Left lung (tissue), 10 donors: ENCODE results near the gene MED27. TPM values are rescaled to one million over a fixed set of nuclear protein-coding genes. Genes with fewer than 3 reads are reported as not detected.

Experiments
- ATAC-seq: fragments of 200-7000 bp; cut with Tn5 transposase; one replicate; pipeline ENCODE4 v1.9.1; 2020; ENCODE audit warnings: moderate library complexity
- DNase-seq, 4 donors: peaks; one replicate each; pipeline ENCODE4 v3.0.0-alpha.2; 2013 to 2020
- H3K27ac ChIP-seq, 2 donors: fragments of 200-600 bp; sonication (generic) in 1 of 2; one replicate each; pipeline versions ENCODE4 v1.5.0 to v1.8.0; 2020 to 2021
- H3K27me3 ChIP-seq, 2 donors: fragments of 200-600 bp; sonication (generic) in 1 of 2; one replicate each; pipeline versions ENCODE4 v1.5.0 to v1.8.0; 2020 to 2021
- H3K36me3 ChIP-seq, 2 donors: fragments of 200-600 bp; sonication (generic) in 1 of 2; one replicate each; pipeline versions ENCODE4 v1.5.0 to v1.8.0; 2020 to 2021
- H3K4me1 ChIP-seq, 2 donors: fragments of 200-600 bp; one replicate each; pipeline ENCODE4 v1.8.0; 2021
- H3K4me3 ChIP-seq, 2 donors: fragments of 200-600 bp; sonication (generic) in 1 of 2; one replicate each; pipeline versions ENCODE4 v1.5.0 to v1.8.0; 2020 to 2021; ENCODE audit warnings: mild to moderate bottlenecking in 1 of 2
- H3K9me3 ChIP-seq, 2 donors: fragments of 200-600 bp; sonication (generic) in 1 of 2; one replicate each; pipeline versions ENCODE4 v1.5.0 to v1.8.0; 2020 to 2021
- intact Hi-C, 2 donors: fragments of 100-400 bp; cut with DNase I; formaldehyde crosslinking; loops; one replicate each; pipeline versions ENCODE4 v1.11.2 to v1.14.2; 2022
- polyA plus RNA-seq, 6 donors: library from polyadenylated mRNA; unstranded; fragments of 120-200 nt; gene quantifications; one replicate each; pipeline ENCODE4 v1.2.1, GENCODE V29; 2013; ENCODE audit not compliant: insufficient read length in 6 of 6
- total RNA-seq, 2 donors: library from RNA; stranded (reverse); fragmentation: NEBNext Ultra II Directional; extraction: Animal tissue kit (Norgen Biotek cat#: 25700); gene quantifications; one replicate each; pipeline ENCODE4 v1.2.1, GENCODE V29; 2021
- TF ChIP-seq, protein P1 (sequence below), 2 donors: fragments of 200-600 bp; sonication (generic) in 1 of 2; IDR thresholded peaks; one replicate each; pipeline versions ENCODE4 v1.5.0 to v1.8.0; 2021; ENCODE audit warnings: antibody characterized with exemption in 2 of 2
- donor health status: DM: no; HTN: yes; CAD: no.
- donor health status: DM: no; HTN: no; CAD: no.

MED27 gene
- total and polyA plus RNA-seq, 8 donors, result 12.5 to 18.6 (median 16.7) TPM

GRCh38 chr9:132078699-132079356 is 839 bp downstream of the MED27 start:
- peaks cover 14 to 28% of the 10 kb centered on the region in 2 donors for H3K4me1 ChIP-seq
- peak overlapping the region in 1 of 2 donors; percentile 61 for H3K27ac ChIP-seq
- DNase-seq, result no peak
- ATAC-seq, result peak; percentile 40
- H3K9me3 ChIP-seq, result no peaks in the 10 kb centered on the region
- TF ChIP-seq, protein P1, sequence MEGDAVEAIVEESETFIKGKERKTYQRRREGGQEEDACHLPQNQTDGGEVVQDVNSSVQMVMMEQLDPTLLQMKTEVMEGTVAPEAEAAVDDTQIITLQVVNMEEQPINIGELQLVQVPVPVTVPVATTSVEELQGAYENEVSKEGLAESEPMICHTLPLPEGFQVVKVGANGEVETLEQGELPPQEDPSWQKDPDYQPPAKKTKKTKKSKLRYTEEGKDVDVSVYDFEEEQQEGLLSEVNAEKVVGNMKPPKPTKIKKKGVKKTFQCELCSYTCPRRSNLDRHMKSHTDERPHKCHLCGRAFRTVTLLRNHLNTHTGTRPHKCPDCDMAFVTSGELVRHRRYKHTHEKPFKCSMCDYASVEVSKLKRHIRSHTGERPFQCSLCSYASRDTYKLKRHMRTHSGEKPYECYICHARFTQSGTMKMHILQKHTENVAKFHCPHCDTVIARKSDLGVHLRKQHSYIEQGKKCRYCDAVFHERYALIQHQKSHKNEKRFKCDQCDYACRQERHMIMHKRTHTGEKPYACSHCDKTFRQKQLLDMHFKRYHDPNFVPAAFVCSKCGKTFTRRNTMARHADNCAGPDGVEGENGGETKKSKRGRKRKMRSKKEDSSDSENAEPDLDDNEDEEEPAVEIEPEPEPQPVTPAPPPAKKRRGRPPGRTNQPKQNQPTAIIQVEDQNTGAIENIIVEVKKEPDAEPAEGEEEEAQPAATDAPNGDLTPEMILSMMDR (IDR thresholded peaks at IDR 0.05), result no peak
- intact Hi-C loops, result no loop called here
- H3K4me3 ChIP-seq, result peak overlapping the region; percentile 86 to 93
- H3K36me3 ChIP-seq, result peaks cover 0 to 27% of the 10 kb centered on the region in 2 donors
- peaks cover 0 to 8% of the 10 kb centered on the region in 2 donors for H3K27me3 ChIP-seq

- no peaks in the 10 kb centered on the region for H3K9me3 ChIP-seq
- H3K36me3 ChIP-seq, result peaks cover 0 to 35% of the 10 kb centered on the region in 2 donors
- DNase-seq, result no peak
- H3K27me3 ChIP-seq, result peaks cover 0 to under 1% of the 10 kb centered on the region in 2 donors
- no peak overlapping the region for H3K27ac ChIP-seq
- TF ChIP-seq, protein P1 (IDR thresholded peaks at IDR 0.05), result no peak
- H3K4me3 ChIP-seq, result peak overlapping the region in 1 of 2 donors; percentile 93
- intact Hi-C loops, result no loop called here
- no peak for ATAC-seq
- peaks cover 14 to 28% of the 10 kb centered on the region in 2 donors for H3K4me1 ChIP-seq
Measured at GRCh38 chr9:132077881-132078698, 1.6 kb downstream of the MED27 start.

DNA sequence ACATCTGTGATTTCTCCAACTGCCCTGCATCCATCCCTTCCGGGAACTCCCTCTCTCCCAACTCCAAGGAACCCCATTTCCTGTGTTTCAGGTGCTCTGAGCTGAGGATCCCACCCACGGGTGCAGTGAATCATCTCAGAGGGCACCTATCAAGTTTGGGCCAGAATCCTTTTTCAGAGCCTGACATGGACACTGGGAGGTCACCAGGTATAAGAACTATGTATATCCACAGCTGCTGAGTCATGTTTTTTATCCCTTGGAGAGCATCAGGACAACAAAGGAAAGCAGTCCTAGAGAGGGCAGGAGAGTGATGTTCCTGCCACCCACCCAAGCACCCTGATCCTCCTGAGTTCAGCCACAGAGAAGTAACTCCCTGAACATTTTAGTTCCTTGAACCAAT is 3.8 kb downstream of the MED27 start:
- intact Hi-C loops, result no loop called here
- DNase-seq (no peak), ATAC-seq (no peak)
- TF ChIP-seq, protein P1 (IDR thresholded peaks at IDR 0.05), result no peak
- H3K27me3 ChIP-seq, result no peaks in the 10 kb centered on the region
- peaks cover 14 to 28% of the 10 kb centered on the region in 2 donors for H3K4me1 ChIP-seq
- no peak overlapping the region for H3K4me3 ChIP-seq
- H3K9me3 ChIP-seq, result no peaks in the 10 kb centered on the region
- H3K27ac ChIP-seq, result no peak overlapping the region
- peaks cover 0 to 37% of the 10 kb centered on the region in 2 donors for H3K36me3 ChIP-seq

DNA sequence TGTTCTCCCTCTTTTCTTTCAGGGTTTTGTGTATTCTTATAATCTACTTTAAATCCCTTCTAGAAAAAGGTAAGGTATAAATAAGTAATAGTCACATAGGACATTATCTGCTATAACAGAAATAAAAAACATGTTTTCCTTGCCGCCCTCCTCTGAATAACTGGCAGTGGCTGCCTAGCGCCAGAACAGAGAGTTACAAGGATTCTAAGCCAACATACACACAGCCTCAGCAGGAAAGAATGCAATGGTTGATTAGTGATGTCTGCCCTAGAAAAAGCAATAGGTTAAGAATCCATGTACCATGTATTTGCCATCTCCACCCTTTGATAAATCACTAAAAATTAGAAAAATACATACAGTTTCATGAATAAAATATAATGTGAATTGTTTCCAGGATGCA is 4.9 kb downstream of the MED27 start:
- Histone ChIP-seq H3K27ac (no peak overlapping the region), H3K9me3 (no peaks in the 10 kb centered on the region), H3K4me1 (peaks cover 14 to 24% of the 10 kb centered on the region in 2 donors), H3K36me3 (peaks cover 0 to 37% of the 10 kb centered on the region in 2 donors), H3K27me3 (no peaks in the 10 kb centered on the region), H3K4me3 (no peak overlapping the region)
- no peak for ATAC-seq
- no peak for DNase-seq
- intact Hi-C loops, result no loop called here
- TF ChIP-seq, protein P1 (IDR thresholded peaks at IDR 0.05), result no peak

- no peaks in the 10 kb centered on the region for H3K27me3 ChIP-seq
- intact Hi-C loops, result no loop called here
- TF ChIP-seq, protein P1 (IDR thresholded peaks at IDR 0.05), result no peak
- DNase-seq (no peak), ATAC-seq (no peak)
- H3K4me3 ChIP-seq, result no peak overlapping the region
- peaks cover 0 to 56% of the 10 kb centered on the region in 2 donors for H3K36me3 ChIP-seq
- no peaks in the 10 kb centered on the region for H3K9me3 ChIP-seq
- H3K4me1 ChIP-seq, result peaks cover 0 to under 1% of the 10 kb centered on the region in 2 donors
- no peak overlapping the region for H3K27ac ChIP-seq
Measured at GRCh38 chr9:132071847-132072507, 7.7 kb downstream of the MED27 start.
